HEK293 (cell line): ENCODE results near the gene RAD21L1.

Experiments used
- PRDM10 ChIP-seq: fragments of 450-650 bp; formaldehyde crosslinking; IDR thresholded peaks from 2 replicates; pipeline ENCODE4 v1.5.1; 2016; ENCODE audit warnings: missing biosample characterization, missing genetic modification characterization
- YY1 ChIP-seq: fragments of 450-650 bp; formaldehyde crosslinking; IDR thresholded peaks from 2 replicates; pipeline ENCODE4 v1.5.1; 2018; ENCODE audit warnings: missing biosample characterization, missing genetic modification characterization
- ZFP37 ChIP-seq: fragments of 450-650 bp; formaldehyde crosslinking; IDR thresholded peaks from 2 replicates; pipeline ENCODE4 v1.5.1; 2016; ENCODE audit warnings: missing biosample characterization, missing genetic modification characterization
- ZFP69B ChIP-seq: fragments of 450-650 bp; formaldehyde crosslinking; IDR thresholded peaks from 2 replicates; pipeline ENCODE4 v1.5.1; 2016; ENCODE audit warnings: missing biosample characterization, missing genetic modification characterization
- ZNF138 ChIP-seq: fragments of 450-650 bp; formaldehyde crosslinking; IDR thresholded peaks from 2 replicates; pipeline ENCODE4 v1.5.1; 2016; ENCODE audit warnings: missing biosample characterization, missing genetic modification characterization, borderline replicate concordance
- ZNF211 ChIP-seq: fragments of 450-650 bp; formaldehyde crosslinking; IDR thresholded peaks from 2 replicates; pipeline ENCODE4 v1.5.1; 2016; ENCODE audit warnings: low read depth, missing biosample characterization, missing genetic modification characterization
- ZNF426 ChIP-seq: fragments of 450-650 bp; formaldehyde crosslinking; IDR thresholded peaks from 2 replicates; pipeline ENCODE4 v1.5.1; 2017; ENCODE audit warnings: missing biosample characterization, missing genetic modification characterization, mild to moderate bottlenecking, inconsistent platforms, moderate library complexity
- ZNF645 ChIP-seq: fragments of 450-650 bp; formaldehyde crosslinking; IDR thresholded peaks from 2 replicates; pipeline ENCODE4; 2016; ENCODE audit warnings: missing biosample characterization, missing genetic modification characterization
- TF ChIP-seq, protein P1 (sequence below): fragments of 450-650 bp; formaldehyde crosslinking; IDR thresholded peaks from 2 replicates; pipeline ENCODE4 v1.5.1; 2016; ENCODE audit warnings: missing biosample characterization, missing genetic modification characterization
- TF ChIP-seq, protein P2 (sequence below): fragments of 450-650 bp; formaldehyde crosslinking; IDR thresholded peaks from 2 replicates; pipeline ENCODE4 v1.5.1; 2016; ENCODE audit warnings: missing biosample characterization, missing genetic modification characterization
- TF ChIP-seq, protein P3 (sequence below): sonication (generic); formaldehyde crosslinking; IDR thresholded peaks from 2 replicates; pipeline ENCODE4 v1.8.1; 2022; ENCODE audit warnings: mild to moderate bottlenecking, moderate library complexity, missing genetic modification reagents

DNA sequence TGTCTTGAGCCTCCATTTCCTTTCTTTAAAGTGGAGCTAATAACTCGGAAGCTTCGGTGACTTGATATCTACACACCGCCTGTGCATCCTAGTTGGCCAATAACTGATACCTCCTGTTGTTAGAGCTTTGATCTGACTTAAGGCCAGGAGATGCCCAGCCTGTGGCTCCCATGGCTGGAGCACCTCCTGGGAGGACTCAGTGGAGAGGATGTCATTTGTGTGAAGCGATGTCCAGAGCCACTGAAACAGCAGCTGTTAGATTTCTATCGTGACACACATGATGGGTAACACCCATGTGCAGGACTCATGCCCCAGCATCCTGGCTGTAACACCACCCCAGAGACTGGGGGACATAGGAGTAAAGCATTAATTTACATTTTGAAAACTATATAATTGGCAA, 72.3 kb downstream of the RAD21L1 start:
- no peak for TF ChIP-seq PRDM10 (tag by site-specific recombination)
- TF ChIP-seq, protein P1, sequence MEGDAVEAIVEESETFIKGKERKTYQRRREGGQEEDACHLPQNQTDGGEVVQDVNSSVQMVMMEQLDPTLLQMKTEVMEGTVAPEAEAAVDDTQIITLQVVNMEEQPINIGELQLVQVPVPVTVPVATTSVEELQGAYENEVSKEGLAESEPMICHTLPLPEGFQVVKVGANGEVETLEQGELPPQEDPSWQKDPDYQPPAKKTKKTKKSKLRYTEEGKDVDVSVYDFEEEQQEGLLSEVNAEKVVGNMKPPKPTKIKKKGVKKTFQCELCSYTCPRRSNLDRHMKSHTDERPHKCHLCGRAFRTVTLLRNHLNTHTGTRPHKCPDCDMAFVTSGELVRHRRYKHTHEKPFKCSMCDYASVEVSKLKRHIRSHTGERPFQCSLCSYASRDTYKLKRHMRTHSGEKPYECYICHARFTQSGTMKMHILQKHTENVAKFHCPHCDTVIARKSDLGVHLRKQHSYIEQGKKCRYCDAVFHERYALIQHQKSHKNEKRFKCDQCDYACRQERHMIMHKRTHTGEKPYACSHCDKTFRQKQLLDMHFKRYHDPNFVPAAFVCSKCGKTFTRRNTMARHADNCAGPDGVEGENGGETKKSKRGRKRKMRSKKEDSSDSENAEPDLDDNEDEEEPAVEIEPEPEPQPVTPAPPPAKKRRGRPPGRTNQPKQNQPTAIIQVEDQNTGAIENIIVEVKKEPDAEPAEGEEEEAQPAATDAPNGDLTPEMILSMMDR (tag by site-specific recombination), result no peak
- no peak for TF ChIP-seq ZFP69B
- no peak for TF ChIP-seq YY1
- TF ChIP-seq ZNF426 (tag by site-specific recombination), result no peak
- TF ChIP-seq, protein P2, sequence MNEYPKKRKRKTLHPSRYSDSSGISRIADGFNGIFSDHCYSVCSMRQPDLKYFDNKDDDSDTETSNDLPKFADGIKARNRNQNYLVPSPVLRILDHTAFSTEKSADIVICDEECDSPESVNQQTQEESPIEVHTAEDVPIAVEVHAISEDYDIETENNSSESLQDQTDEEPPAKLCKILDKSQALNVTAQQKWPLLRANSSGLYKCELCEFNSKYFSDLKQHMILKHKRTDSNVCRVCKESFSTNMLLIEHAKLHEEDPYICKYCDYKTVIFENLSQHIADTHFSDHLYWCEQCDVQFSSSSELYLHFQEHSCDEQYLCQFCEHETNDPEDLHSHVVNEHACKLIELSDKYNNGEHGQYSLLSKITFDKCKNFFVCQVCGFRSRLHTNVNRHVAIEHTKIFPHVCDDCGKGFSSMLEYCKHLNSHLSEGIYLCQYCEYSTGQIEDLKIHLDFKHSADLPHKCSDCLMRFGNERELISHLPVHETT, result no peak
- TF ChIP-seq, protein P3, sequence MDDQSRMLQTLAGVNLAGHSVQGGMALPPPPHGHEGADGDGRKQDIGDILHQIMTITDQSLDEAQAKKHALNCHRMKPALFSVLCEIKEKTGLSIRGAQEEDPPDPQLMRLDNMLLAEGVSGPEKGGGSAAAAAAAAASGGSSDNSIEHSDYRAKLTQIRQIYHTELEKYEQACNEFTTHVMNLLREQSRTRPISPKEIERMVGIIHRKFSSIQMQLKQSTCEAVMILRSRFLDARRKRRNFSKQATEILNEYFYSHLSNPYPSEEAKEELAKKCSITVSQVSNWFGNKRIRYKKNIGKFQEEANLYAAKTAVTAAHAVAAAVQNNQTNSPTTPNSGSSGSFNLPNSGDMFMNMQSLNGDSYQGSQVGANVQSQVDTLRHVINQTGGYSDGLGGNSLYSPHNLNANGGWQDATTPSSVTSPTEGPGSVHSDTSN, result no peak
- no peak for TF ChIP-seq ZNF138
- no peak for TF ChIP-seq ZFP37 (tag by site-specific recombination)
- TF ChIP-seq ZNF645 (tag by site-specific recombination), result no peak
- no peak for TF ChIP-seq ZNF211 (tag by site-specific recombination)
